LNCAP (cell line): Measurements from ENCODE around the gene CAPN5.

Experiments used
- CTCF ChIP-seq: fragments of 450-650 bp; IDR thresholded peaks from 2 replicates; pipeline ENCODE4 v1.5.1; 2017; ENCODE audit warnings: mild to moderate bottlenecking

CAPN5 gene

GRCh38 chr11:77159219-77159936 lies 92.6 kb downstream of the CAPN5 start:
- no peak for TF ChIP-seq CTCF

GRCh38 chr11:77159937-77160495 lies 93.2 kb downstream of the CAPN5 start:
- no peak for TF ChIP-seq CTCF

GRCh38 chr11:77163271-77163670 lies 96.5 kb downstream of the CAPN5 start:
- no peak for TF ChIP-seq CTCF

GRCh38 chr11:77165066-77165465 lies 98.3 kb downstream of the CAPN5 start:
- TF ChIP-seq CTCF: no peak

GRCh38 chr11:77166021-77166420 lies 99.2 kb downstream of the CAPN5 start:
- TF ChIP-seq CTCF: no peak

- TF ChIP-seq CTCF: no peak
Measured at GRCh38 chr11:77167111-77167626, 100.4 kb downstream of the CAPN5 start.

- TF ChIP-seq CTCF: no peak
Measured at GRCh38 chr11:77167791-77168190, 101.0 kb downstream of the CAPN5 start.
